Measurements from ENCODE around the gene GTPBP8. TPM values are rescaled to one million over a fixed set of nuclear protein-coding genes. Genes with fewer than 3 reads are reported as not detected.
A peak's percentile ranks its signal among the peaks of the same experiment; 100 is the strongest.

Gene GTPBP8
- total RNA-seq, 1 experiment from 2014 or later, result 10.7 TPM

GRCh38 chr3:112976953-112977352 is 13.8 kb upstream of the GTPBP8 start:
- no TSS peak for BruUV-seq (replicated peaks)
- no peak for TF ChIP-seq CTCF (IDR thresholded peaks at IDR 0.05; ENCODE audit: unreplicated experiment)
- DNase-seq (ENCODE audit: unreplicated experiment), result no peak
- Mint-ChIP-seq H3K9me3 (ENCODE audit: unreplicated experiment) (no peaks in the 10 kb centered on the region), H3K36me3 (ENCODE audit: insufficient read depth, unreplicated experiment) (no peaks in the 10 kb centered on the region), H3K27ac (ENCODE audit: low read depth, unreplicated experiment) (no peak overlapping the region), H3K27me3 (ENCODE audit: insufficient read depth, unreplicated experiment) (peaks cover 39% of the 10 kb centered on the region), H3K4me3 (ENCODE audit: unreplicated experiment) (no peak overlapping the region), H3K4me1 (ENCODE audit: insufficient read depth, unreplicated experiment) (no peaks in the 10 kb centered on the region)
- intact Hi-C loops (cut with micrococcal nuclease), result loop anchor here (10.0 kb wide), 1 partner anchor 162 kb away; no protein-coding TSS in a partner anchor
- ChIA-PET POLR2A (interaction anchor here (0.7 kb wide), 1 partner anchor 101 kb away, joined by 4 read pairs; no protein-coding TSS in a partner anchor), CTCF (interaction anchor here (0.6 to 1.5 kb wide), 6 partner anchors 107 to 395 kb away, joined by 3 to 5 read pairs (median 4); no protein-coding TSS in a partner anchor)

GRCh38 chr3:112979244-112979832 is 11.4 kb upstream of the GTPBP8 start:
- Mint-ChIP-seq H3K9me3 (ENCODE audit: unreplicated experiment) (no peaks in the 10 kb centered on the region), H3K27me3 (ENCODE audit: insufficient read depth, unreplicated experiment) (peaks cover 20% of the 10 kb centered on the region), H3K4me3 (ENCODE audit: unreplicated experiment) (no peak overlapping the region), H3K4me1 (ENCODE audit: insufficient read depth, unreplicated experiment) (no peaks in the 10 kb centered on the region), H3K36me3 (ENCODE audit: insufficient read depth, unreplicated experiment) (no peaks in the 10 kb centered on the region), H3K27ac (ENCODE audit: low read depth, unreplicated experiment) (no peak overlapping the region)
- CTCF ChIA-PET, result interaction anchor here (0.6 to 7.6 kb wide), 39 partner anchors 9 to 1086 kb away, joined by 3 to 103 read pairs (median 4); partner anchors contain the start of genes CCDC80 and GTPBP8
- no TSS peak for BruUV-seq (replicated peaks)
- peak; percentile 56 for DNase-seq (ENCODE audit: unreplicated experiment)
- POLR2A ChIA-PET, result interaction anchor here (1.0 to 1.8 kb wide), 4 partner anchors 9 to 342 kb away, joined by 3 to 7 read pairs (median 4); no protein-coding TSS in a partner anchor
- peak; percentile 41 for TF ChIP-seq CTCF (IDR thresholded peaks at IDR 0.05; ENCODE audit: unreplicated experiment)
- intact Hi-C loops (cut with micrococcal nuclease), result loop anchor here (1.0 to 10.0 kb wide), 4 partner anchors 165 to 397 kb away; no protein-coding TSS in a partner anchor

- Mint-ChIP-seq H3K4me1 (ENCODE audit: insufficient read depth, unreplicated experiment) (no peaks in the 10 kb centered on the region), H3K9me3 (ENCODE audit: unreplicated experiment) (no peaks in the 10 kb centered on the region), H3K27me3 (ENCODE audit: insufficient read depth, unreplicated experiment) (peaks cover 14% of the 10 kb centered on the region), H3K4me3 (ENCODE audit: unreplicated experiment) (no peak overlapping the region), H3K27ac (ENCODE audit: low read depth, unreplicated experiment) (no peak overlapping the region), H3K36me3 (ENCODE audit: insufficient read depth, unreplicated experiment) (no peaks in the 10 kb centered on the region)
- BruUV-seq (replicated peaks), result no TSS peak
- no peak for TF ChIP-seq CTCF (IDR thresholded peaks at IDR 0.05; ENCODE audit: unreplicated experiment)
- intact Hi-C loops (cut with micrococcal nuclease), result no loop called here
- CTCF ChIA-PET, result interaction anchor here (0.6 to 7.6 kb wide), 20 partner anchors 8 to 402 kb away, joined by 3 to 103 read pairs (median 5); partner anchors contain the start of genes CCDC80 and GTPBP8
- POLR2A ChIA-PET, result interaction anchor here (0.9 to 1.8 kb wide), 3 partner anchors 246 to 342 kb away, joined by 3 to 7 read pairs (median 6); no protein-coding TSS in a partner anchor
- DNase-seq (ENCODE audit: unreplicated experiment), result no peak
These were observed 10.7 kb upstream of the GTPBP8 start for GRCh38 chr3:112980080-112980479.

- CTCF ChIA-PET, result interaction anchor here (0.8 to 7.6 kb wide), 5 partner anchors 9 to 400 kb away, joined by 3 to 103 read pairs (median 10); partner anchors contain the start of gene CCDC80
These were observed 8.1 kb upstream of the GTPBP8 start for GRCh38 chr3:112982710-112983109.

More at GRCh38 chr3:112982710-112983109, 8.1 kb upstream of the GTPBP8 start:
- Mint-ChIP-seq H3K9me3 (ENCODE audit: unreplicated experiment) (no peaks in the 10 kb centered on the region), H3K27me3 (ENCODE audit: insufficient read depth, unreplicated experiment) (peaks cover 30% of the 10 kb centered on the region), H3K4me1 (ENCODE audit: insufficient read depth, unreplicated experiment) (no peaks in the 10 kb centered on the region), H3K27ac (ENCODE audit: low read depth, unreplicated experiment) (no peak overlapping the region), H3K36me3 (ENCODE audit: insufficient read depth, unreplicated experiment) (no peaks in the 10 kb centered on the region), H3K4me3 (ENCODE audit: unreplicated experiment) (no peak overlapping the region)
- DNase-seq (ENCODE audit: unreplicated experiment), result no peak
- TF ChIP-seq CTCF (IDR thresholded peaks at IDR 0.05; ENCODE audit: unreplicated experiment), result no peak
- BruUV-seq (replicated peaks), result no TSS peak
- intact Hi-C loops (cut with micrococcal nuclease), result no loop called here
- POLR2A ChIA-PET, result no interaction called here

Data from MCF 10A (cell line).